ENCODE measurements around the gene C17orf58. TPM values are rescaled to one million over a fixed set of nuclear protein-coding genes. Genes with fewer than 3 reads are reported as not detected.

Gene C17orf58
- total RNA-seq, 1 experiment from 2014 or later, result 12.5 TPM

DNA sequence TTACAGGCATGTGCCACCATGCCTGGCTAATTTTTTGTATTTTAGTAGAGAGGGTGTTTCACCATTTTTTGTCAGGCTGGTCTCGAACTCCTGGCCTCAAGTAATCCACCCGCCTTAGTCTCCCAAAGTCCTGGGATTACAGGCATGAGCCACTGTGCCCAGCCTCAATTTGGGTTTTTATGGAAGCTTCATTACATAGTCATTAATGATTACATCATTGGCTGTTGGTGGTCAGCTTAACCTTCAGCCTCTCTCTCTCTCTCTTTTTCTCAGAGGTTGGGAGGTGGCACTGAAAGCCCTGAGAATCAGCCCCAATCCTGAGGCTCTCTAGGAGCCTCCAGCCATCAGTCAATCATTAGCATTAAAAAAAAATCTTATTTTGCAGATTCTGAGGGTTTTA, 45.3 kb downstream of the C17orf58 start:
- no peak for DNase-seq (ENCODE audit: low spot score)
- Histone ChIP-seq H3K27ac (ENCODE audit: low read depth, low read length, poor library complexity, severe bottlenecking) (no peak overlapping the region), H3K9me3 (ENCODE audit: low read depth, low read length, poor library complexity, severe bottlenecking) (no peaks in the 10 kb centered on the region), H3K4me1 (ENCODE audit: insufficient read depth, low read length, poor library complexity, severe bottlenecking) (no peaks in the 10 kb centered on the region), H3K4me3 (ENCODE audit: low read depth, low read length, poor library complexity, severe bottlenecking) (no peak overlapping the region), H3K27me3 (replicated peaks; ENCODE audit: insufficient read depth, low read depth, low read length, poor library complexity) (no peaks in the 10 kb centered on the region), H3K36me3 (ENCODE audit: insufficient read depth, low read length, poor library complexity, severe bottlenecking) (peaks cover 56% of the 10 kb centered on the region)
- BruUV-seq (replicated peaks), result no TSS peak
- ChIA-PET CTCF (no interaction called here), POLR2A (ENCODE audit: low non-redundant PET) (no interaction called here)
- intact Hi-C loops (cut with micrococcal nuclease; ENCODE audit: unreplicated experiment), result no loop called here
- TF ChIP-seq, protein P1, sequence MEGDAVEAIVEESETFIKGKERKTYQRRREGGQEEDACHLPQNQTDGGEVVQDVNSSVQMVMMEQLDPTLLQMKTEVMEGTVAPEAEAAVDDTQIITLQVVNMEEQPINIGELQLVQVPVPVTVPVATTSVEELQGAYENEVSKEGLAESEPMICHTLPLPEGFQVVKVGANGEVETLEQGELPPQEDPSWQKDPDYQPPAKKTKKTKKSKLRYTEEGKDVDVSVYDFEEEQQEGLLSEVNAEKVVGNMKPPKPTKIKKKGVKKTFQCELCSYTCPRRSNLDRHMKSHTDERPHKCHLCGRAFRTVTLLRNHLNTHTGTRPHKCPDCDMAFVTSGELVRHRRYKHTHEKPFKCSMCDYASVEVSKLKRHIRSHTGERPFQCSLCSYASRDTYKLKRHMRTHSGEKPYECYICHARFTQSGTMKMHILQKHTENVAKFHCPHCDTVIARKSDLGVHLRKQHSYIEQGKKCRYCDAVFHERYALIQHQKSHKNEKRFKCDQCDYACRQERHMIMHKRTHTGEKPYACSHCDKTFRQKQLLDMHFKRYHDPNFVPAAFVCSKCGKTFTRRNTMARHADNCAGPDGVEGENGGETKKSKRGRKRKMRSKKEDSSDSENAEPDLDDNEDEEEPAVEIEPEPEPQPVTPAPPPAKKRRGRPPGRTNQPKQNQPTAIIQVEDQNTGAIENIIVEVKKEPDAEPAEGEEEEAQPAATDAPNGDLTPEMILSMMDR (conservative IDR thresholded peaks at IDR 0.05; ENCODE audit: low read depth, low read length), result no peak
- TF ChIP-seq EZH2 (IDR thresholded peaks at IDR 0.05; ENCODE audit: borderline replicate concordance, low read depth, low read length, poor library complexity, severe bottlenecking), result no peak

DNA sequence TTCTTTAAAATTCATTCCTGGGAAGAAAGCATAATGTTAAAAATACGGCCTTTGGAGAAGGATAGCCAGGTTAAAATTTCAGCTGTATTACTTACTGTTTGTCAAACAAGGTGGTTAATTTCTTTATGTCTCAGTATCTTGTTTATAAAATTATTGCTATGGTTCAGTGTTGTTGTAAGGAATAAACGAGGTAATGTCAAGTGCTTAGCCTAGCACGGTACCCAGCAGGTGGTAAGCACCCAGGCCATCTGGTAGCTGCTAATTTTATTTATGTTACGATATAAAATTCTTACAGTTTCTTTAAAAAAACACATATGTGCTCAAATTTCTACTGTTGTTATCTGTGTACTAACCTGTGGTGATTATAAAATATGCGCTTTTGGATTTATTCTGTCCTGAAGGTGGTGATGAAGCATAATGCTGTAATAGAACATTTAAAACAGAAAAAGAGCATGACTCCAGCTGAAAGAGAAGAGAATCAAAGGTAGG, 48.9 kb downstream of the C17orf58 start:
- POLR2A ChIA-PET (ENCODE audit: low non-redundant PET), result no interaction called here

GRCh38 chr17:67946513-67946912, 49.8 kb downstream of the C17orf58 start:
- no peaks in the 10 kb centered on the region for H3K4me1 ChIP-seq (ENCODE audit: insufficient read depth, low read length, poor library complexity, severe bottlenecking)
- POLR2A ChIA-PET (ENCODE audit: low non-redundant PET), result no interaction called here
- BruUV-seq (replicated peaks), result no TSS peak
- H3K4me3 ChIP-seq (ENCODE audit: low read depth, low read length, poor library complexity, severe bottlenecking), result no peak overlapping the region
- intact Hi-C loops (cut with micrococcal nuclease; ENCODE audit: unreplicated experiment), result no loop called here
- DNase-seq (ENCODE audit: low spot score), result no peak
- H3K27ac ChIP-seq (ENCODE audit: low read depth, low read length, poor library complexity, severe bottlenecking), result no peak overlapping the region
- H3K36me3 ChIP-seq (ENCODE audit: insufficient read depth, low read length, poor library complexity, severe bottlenecking), result peaks cover 89% of the 10 kb centered on the region
- TF ChIP-seq EZH2 (IDR thresholded peaks at IDR 0.05; ENCODE audit: borderline replicate concordance, low read depth, low read length, poor library complexity, severe bottlenecking), result no peak
- TF ChIP-seq, protein P1 (conservative IDR thresholded peaks at IDR 0.05; ENCODE audit: low read depth, low read length), result no peak
- no peaks in the 10 kb centered on the region for H3K27me3 ChIP-seq (replicated peaks; ENCODE audit: insufficient read depth, low read depth, low read length, poor library complexity)
- no peaks in the 10 kb centered on the region for H3K9me3 ChIP-seq (ENCODE audit: low read depth, low read length, poor library complexity, severe bottlenecking)
- CTCF ChIA-PET, result no interaction called here

More for the DNA sequence above, 48.9 kb downstream of the C17orf58 start:
- TF ChIP-seq EZH2 (IDR thresholded peaks at IDR 0.05; ENCODE audit: borderline replicate concordance, low read depth, low read length, poor library complexity, severe bottlenecking), result no peak
- TF ChIP-seq, protein P1 (conservative IDR thresholded peaks at IDR 0.05; ENCODE audit: low read depth, low read length), result no peak
- H3K27me3 ChIP-seq (replicated peaks; ENCODE audit: insufficient read depth, low read depth, low read length, poor library complexity), result no peaks in the 10 kb centered on the region
- no TSS peak for BruUV-seq (replicated peaks)
- no peaks in the 10 kb centered on the region for H3K9me3 ChIP-seq (ENCODE audit: low read depth, low read length, poor library complexity, severe bottlenecking)
- H3K4me3 ChIP-seq (ENCODE audit: low read depth, low read length, poor library complexity, severe bottlenecking), result no peak overlapping the region
- H3K36me3 ChIP-seq (ENCODE audit: insufficient read depth, low read length, poor library complexity, severe bottlenecking), result peaks cover 86% of the 10 kb centered on the region
- intact Hi-C loops (cut with micrococcal nuclease; ENCODE audit: unreplicated experiment), result no loop called here
- H3K4me1 ChIP-seq (ENCODE audit: insufficient read depth, low read length, poor library complexity, severe bottlenecking), result no peaks in the 10 kb centered on the region
- H3K27ac ChIP-seq (ENCODE audit: low read depth, low read length, poor library complexity, severe bottlenecking), result no peak overlapping the region
- DNase-seq (ENCODE audit: low spot score), result no peak
- CTCF ChIA-PET, result no interaction called here
